ENCODE measurements around the gene PARVB. TPM values are rescaled to one million over a fixed set of nuclear protein-coding genes. Genes with fewer than 3 reads are reported as not detected.

PARVB gene
- total and polyA plus RNA-seq, 2 of the 8 experiments (the other 6 are each of a cell fraction or from before 2014, with no cell fraction given), result 14.5 to 18.6 TPM

- Histone ChIP-seq H3K56ac (replicated peaks; ENCODE audit: insufficient read length, low read depth, low read length) (no peak overlapping the region), H3K36me3 (ENCODE audit: control insufficient read depth in 2 of 4, insufficient read depth in 4 of 4, low read length in 3 of 4) (no peaks in the 10 kb centered on the region), H3K9me3 (ENCODE audit: insufficient read depth in 2 of 2, low read depth in 1 of 2, low read length in 1 of 2) (no peaks in the 10 kb centered on the region), H4K5ac (ENCODE audit: insufficient read length, low read depth, low read length) (no peak overlapping the region), H2BK20ac (ENCODE audit: low read length) (no peak overlapping the region), H3K14ac (ENCODE audit: insufficient read length) (no peak overlapping the region), H2AFZ (ENCODE audit: low read length) (no peak overlapping the region), H3K23ac (ENCODE audit: insufficient read length) (no peak overlapping the region), H3K27ac (ENCODE audit: low read depth, low read length) (no peak overlapping the region), H3K9ac (replicated peaks in 1 of 4; ENCODE audit: extremely low read depth in 1 of 4, low read depth in 3 of 4, low read length in 3 of 4) (no peak overlapping the region), H3K27me3 (replicated peaks in 1 of 4; ENCODE audit: control insufficient read depth in 3 of 4, extremely low read depth in 1 of 4, insufficient read depth in 3 of 4, low read length in 3 of 4) (no peaks in the 10 kb centered on the region), H3K79me2 (ENCODE audit: control insufficient read depth in 1 of 2, insufficient read depth in 2 of 2, low read length in 2 of 2) (no peaks in the 10 kb centered on the region), H3K18ac (ENCODE audit: extremely low read depth, low read length) (no peak overlapping the region), H4K8ac (ENCODE audit: extremely low read depth, insufficient read depth, low read length) (no peak overlapping the region), H2AK5ac (ENCODE audit: low read depth, low read length) (no peak overlapping the region), H2BK120ac (replicated peaks; ENCODE audit: low read depth, low read length) (no peak overlapping the region), H4K91ac (replicated peaks; ENCODE audit: insufficient read length, low read length) (no peak overlapping the region), H3K4me1 (replicated peaks in 1 of 4; ENCODE audit: control insufficient read depth in 3 of 4, insufficient read depth in 4 of 4, low read length in 3 of 4) (no peaks in the 10 kb centered on the region), H3K4ac (replicated peaks; ENCODE audit: insufficient read length, low read depth, low read length) (no peak overlapping the region), H2BK5ac (ENCODE audit: low read depth, low read length) (no peak overlapping the region), H3K4me2 (ENCODE audit: insufficient read depth in 1 of 2, low read depth in 2 of 2, low read length in 2 of 2) (no peak overlapping the region), H4K20me1 (replicated peaks in 1 of 2; ENCODE audit: control insufficient read depth in 1 of 2, insufficient read depth in 2 of 2, low read length in 2 of 2) (no peaks in the 10 kb centered on the region), H3K79me1 (ENCODE audit: low read depth, low read length) (no peaks in the 10 kb centered on the region; the same call in 1 of the 2 replicates), H2BK15ac (ENCODE audit: low read length) (no peak overlapping the region), H3K4me3 (ENCODE audit: extremely low read depth in 1 of 4, insufficient read depth in 2 of 4, low read depth in 3 of 4, low read length in 4 of 4) (no peak overlapping the region), H2BK12ac (ENCODE audit: low read depth, low read length) (no peak overlapping the region), H3K23me2 (ENCODE audit: low read depth, low read length) (no peaks in the 10 kb centered on the region)
- POLR2A ChIA-PET (ENCODE audit: partially characterized antibody), result interaction anchor here (0.6 to 0.9 kb wide), 3 partner anchors 11 to 49 kb away, joined by 3 read pairs; no protein-coding TSS in a partner anchor
- TF ChIP-seq POU5F1 (IDR thresholded peaks at IDR 0.05; ENCODE audit: low read depth, low read length) (0 out of 2 replicates have a peak, but pooled peaks have one; percentile 23), CBX8 (IDR thresholded peaks at IDR 0.05; ENCODE audit: borderline replicate concordance, low read depth, low read length) (no peak), SIRT6 (IDR thresholded peaks at IDR 0.05; ENCODE audit: low read length) (no peak), NRF1 (IDR thresholded peaks at IDR 0.05; ENCODE audit: low read depth, low read length) (no peak), RFX5 (IDR thresholded peaks at IDR 0.05; ENCODE audit: borderline replicate concordance, low read depth, low read length) (no peak), ATF2 (IDR thresholded peaks at IDR 0.05; ENCODE audit: low read length) (no peak), KDM5A (IDR thresholded peaks at IDR 0.05; ENCODE audit: low read length) (no peak)
- CTCF ChIA-PET (ENCODE audit: partially characterized antibody), result interaction anchor here (0.6 to 2.9 kb wide), 6 partner anchors 30 to 591 kb away, joined by 3 to 13 read pairs (median 4); no protein-coding TSS in a partner anchor
- 77% methylated on average over 8 of the region's 8 CpGs; no CpG with 5 or more reads in 1 of the 2 experiments for WGBS, 2 experiments (ENCODE audit: extremely low coverage in 1 of 2, insufficient coverage in 1 of 2, insufficient read length in 1 of 2, insufficient replicate concordance in 2 of 2, low coverage in 1 of 2, low lambda C conversion rate in 2 of 2, missing lambda C conversion rate in 1 of 2)
- FAIRE-seq (no peak), DNase-seq (ENCODE audit: low read depth in 1 of 2, low spot score in 2 of 2) (no peak)
Measured at GRCh38 chr22:44033694-44034093, 9.6 kb downstream of the PARVB start.
